SU-DHL-6 (cell line): ENCODE results near the gene APOC3.

ENCODE experiments used
- CTCF ChIP-seq: fragments of 200-600 bp; sonication (generic); IDR thresholded peaks from one replicate; pipeline ENCODE4 v1.5.1; 2017; ENCODE audit warnings: antibody characterized with exemption, mild to moderate bottlenecking, low read length, moderate library complexity; ENCODE audit not compliant: insufficient read depth, poor library complexity, severe bottlenecking
- EZH2phosphoT487 ChIP-seq: fragments of 200-600 bp; sonication (generic), shearing (Covaris generic); conservative IDR thresholded peaks from 2 replicates; pipeline ENCODE4 v1.6.1; 2018; ENCODE audit warnings: mild to moderate bottlenecking, antibody characterized with exemption, low read length, moderate library complexity, mixed read lengths

- no peak for TF ChIP-seq CTCF
- TF ChIP-seq EZH2phosphoT487 = no peak
Observed at GRCh38 chr11:116833816-116834534, 4.3 kb downstream of the APOC3 start.
